Measurements from ENCODE around the gene ATP5F1D. TPM values are rescaled to one million over a fixed set of nuclear protein-coding genes. Genes with fewer than 3 reads are reported as not detected.

Gene ATP5F1D
- total and polyA plus RNA-seq, 2 of the 13 experiments (the other 11 are each of a cell fraction or from before 2014, with no cell fraction given) = 39.4 to 78.7 TPM

- TF ChIP-seq NONO (IDR thresholded peaks at IDR 0.05) (no peak), NONO (CRISPR knock-in tag; conservative IDR thresholded peaks at IDR 0.05) (peak; percentile 86), RXRB (CRISPR knock-in tag; IDR thresholded peaks at IDR 0.05; ENCODE audit: borderline replicate concordance) (peak; percentile 90), TEAD3 (CRISPR knock-in tag; optimal IDR thresholded peaks at IDR 0.05; ENCODE audit: borderline replicate concordance) (peak; percentile 94), GATAD1 (CRISPR knock-in tag; IDR thresholded peaks at IDR 0.05) (0 out of 2 replicates have a peak, but pooled peaks have one; percentile 48), ZBTB7B (CRISPR knock-in tag; IDR thresholded peaks at IDR 0.05) (peak; percentile 94; the same call in 1 of the 2 replicates), HOXA3 (CRISPR knock-in tag; IDR thresholded peaks at IDR 0.05) (peak; percentile 81), POLR2G (IDR thresholded peaks at IDR 0.05; ENCODE audit: low read depth, low read length) (peak; percentile 95), NFKB2 (CRISPR knock-in tag; IDR thresholded peaks at IDR 0.05; ENCODE audit: borderline replicate concordance) (peak; percentile 70; the same call in 1 of the 2 replicates), ZBTB4 (CRISPR knock-in tag; IDR thresholded peaks at IDR 0.05; ENCODE audit: borderline replicate concordance) (peak; percentile 74; the same call in 1 of the 2 replicates), ZNF143 (CRISPR knock-in tag; IDR thresholded peaks at IDR 0.05) (peak; percentile 14; the same call in 1 of the 2 replicates), SAFB2 (CRISPR knock-in tag; IDR thresholded peaks at IDR 0.05; ENCODE audit: borderline replicate concordance, low read depth) (peak; percentile 40; the same call in 1 of the 2 replicates), HNRNPH1 (optimal IDR thresholded peaks at IDR 0.05; ENCODE audit: low read depth, low read length) (peak; percentile 96), ZNF337 (CRISPR knock-in tag; IDR thresholded peaks at IDR 0.05; ENCODE audit: borderline replicate concordance, low read depth) (0 out of 2 replicates have a peak, but pooled peaks have one; percentile 41), MLLT10 (CRISPR knock-in tag; IDR thresholded peaks at IDR 0.05) (no peak), LBX2 (CRISPR knock-in tag; IDR thresholded peaks at IDR 0.05; ENCODE audit: borderline replicate concordance) (0 out of 2 replicates have a peak, but pooled peaks have one; percentile 19), SOX5 (CRISPR knock-in tag; IDR thresholded peaks at IDR 0.05; ENCODE audit: borderline replicate concordance) (peak; percentile 47; the same call in 1 of the 2 replicates), RFX1 (IDR thresholded peaks at IDR 0.05) (no peak), RBFOX2 (IDR thresholded peaks at IDR 0.05; ENCODE audit: low read depth, low read length) (peak; percentile 99), ZNF383 (CRISPR knock-in tag; IDR thresholded peaks at IDR 0.05; ENCODE audit: borderline replicate concordance) (peak; percentile 92; the same call in 1 of the 2 replicates)
- TF ChIP-seq, protein P1, sequence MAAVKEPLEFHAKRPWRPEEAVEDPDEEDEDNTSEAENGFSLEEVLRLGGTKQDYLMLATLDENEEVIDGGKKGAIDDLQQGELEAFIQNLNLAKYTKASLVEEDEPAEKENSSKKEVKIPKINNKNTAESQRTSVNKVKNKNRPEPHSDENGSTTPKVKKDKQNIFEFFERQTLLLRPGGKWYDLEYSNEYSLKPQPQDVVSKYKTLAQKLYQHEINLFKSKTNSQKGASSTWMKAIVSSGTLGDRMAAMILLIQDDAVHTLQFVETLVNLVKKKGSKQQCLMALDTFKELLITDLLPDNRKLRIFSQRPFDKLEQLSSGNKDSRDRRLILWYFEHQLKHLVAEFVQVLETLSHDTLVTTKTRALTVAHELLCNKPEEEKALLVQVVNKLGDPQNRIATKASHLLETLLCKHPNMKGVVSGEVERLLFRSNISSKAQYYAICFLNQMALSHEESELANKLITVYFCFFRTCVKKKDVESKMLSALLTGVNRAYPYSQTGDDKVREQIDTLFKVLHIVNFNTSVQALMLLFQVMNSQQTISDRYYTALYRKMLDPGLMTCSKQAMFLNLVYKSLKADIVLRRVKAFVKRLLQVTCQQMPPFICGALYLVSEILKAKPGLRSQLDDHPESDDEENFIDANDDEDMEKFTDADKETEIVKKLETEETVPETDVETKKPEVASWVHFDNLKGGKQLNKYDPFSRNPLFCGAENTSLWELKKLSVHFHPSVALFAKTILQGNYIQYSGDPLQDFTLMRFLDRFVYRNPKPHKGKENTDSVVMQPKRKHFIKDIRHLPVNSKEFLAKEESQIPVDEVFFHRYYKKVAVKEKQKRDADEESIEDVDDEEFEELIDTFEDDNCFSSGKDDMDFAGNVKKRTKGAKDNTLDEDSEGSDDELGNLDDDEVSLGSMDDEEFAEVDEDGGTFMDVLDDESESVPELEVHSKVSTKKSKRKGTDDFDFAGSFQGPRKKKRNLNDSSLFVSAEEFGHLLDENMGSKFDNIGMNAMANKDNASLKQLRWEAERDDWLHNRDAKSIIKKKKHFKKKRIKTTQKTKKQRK (IDR thresholded peaks at IDR 0.05; ENCODE audit: low read length) = no peak
- TF ChIP-seq, protein P2, sequence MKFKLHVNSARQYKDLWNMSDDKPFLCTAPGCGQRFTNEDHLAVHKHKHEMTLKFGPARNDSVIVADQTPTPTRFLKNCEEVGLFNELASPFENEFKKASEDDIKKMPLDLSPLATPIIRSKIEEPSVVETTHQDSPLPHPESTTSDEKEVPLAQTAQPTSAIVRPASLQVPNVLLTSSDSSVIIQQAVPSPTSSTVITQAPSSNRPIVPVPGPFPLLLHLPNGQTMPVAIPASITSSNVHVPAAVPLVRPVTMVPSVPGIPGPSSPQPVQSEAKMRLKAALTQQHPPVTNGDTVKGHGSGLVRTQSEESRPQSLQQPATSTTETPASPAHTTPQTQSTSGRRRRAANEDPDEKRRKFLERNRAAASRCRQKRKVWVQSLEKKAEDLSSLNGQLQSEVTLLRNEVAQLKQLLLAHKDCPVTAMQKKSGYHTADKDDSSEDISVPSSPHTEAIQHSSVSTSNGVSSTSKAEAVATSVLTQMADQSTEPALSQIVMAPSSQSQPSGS (CRISPR knock-in tag; IDR thresholded peaks at IDR 0.05) = peak; percentile 57; the same call in 1 of the 2 replicates
Observed at GRCh38 chr19:1259206-1259875, 17.8 kb downstream of the ATP5F1D start (continued).

Data from HepG2 (cell line).